Fibroblast of lung (primary cell): ENCODE data around the gene CXCL12. TPM values are rescaled to one million over a fixed set of nuclear protein-coding genes. Genes with fewer than 3 reads are reported as not detected.

ENCODE experiments used
- DNase-seq, 2 donors: peaks; one replicate each; pipeline versions ENCODE4 v3.0.0 to v3.0.0-alpha.2; 2010; ENCODE audit warnings: low read depth in 2 of 2
- H2AFZ ChIP-seq: 2 replicates; pipeline ENCODE4 v1.5.1; 2012; ENCODE audit warnings: low read length, control low read depth, inconsistent platforms
- H3K27ac ChIP-seq: 2 replicates; pipeline ENCODE4 v1.5.1; 2011; ENCODE audit warnings: low read length, control low read depth; ENCODE audit not compliant: insufficient read depth
- H3K27me3 ChIP-seq: 2 replicates; pipeline ENCODE4 v1.5.1; 2011; ENCODE audit warnings: mild to moderate bottlenecking, low read length; ENCODE audit not compliant: control insufficient read depth, insufficient read depth
- H3K36me3 ChIP-seq: 2 replicates; pipeline ENCODE4 v1.5.1; 2011; ENCODE audit warnings: low read length; ENCODE audit not compliant: control insufficient read depth, insufficient read depth
- H3K4me1 ChIP-seq: 2 replicates; pipeline ENCODE4 v1.5.1; 2011; ENCODE audit warnings: low read length; ENCODE audit not compliant: control insufficient read depth, insufficient read depth; ENCODE audit errors: extremely low read depth
- H3K4me2 ChIP-seq: 2 replicates; pipeline ENCODE4 v1.5.1; 2011; ENCODE audit warnings: low read length, control low read depth; ENCODE audit not compliant: insufficient read depth; ENCODE audit errors: extremely low read depth
- H3K4me3 ChIP-seq, 4 experiments: fragments of 200-600 bp in 1 of 4; sonication (generic) in 1 of 4; replicated peaks in 1 of 4; 2 replicates each; pipeline ENCODE4 v1.5.1; 2011 to 2016; ENCODE audit warnings: low read length in 4 of 4, low read depth in 3 of 4, mild to moderate bottlenecking in 3 of 4, control low read depth in 2 of 4, inconsistent platforms in 1 of 4, mixed read lengths in 1 of 4; ENCODE audit not compliant: insufficient read depth in 1 of 4; ENCODE audit errors: control extremely low read depth in 1 of 4
- H3K79me2 ChIP-seq: 2 replicates; pipeline ENCODE4 v1.5.1; 2012; ENCODE audit warnings: mild to moderate bottlenecking, low read length, inconsistent platforms; ENCODE audit not compliant: control insufficient read depth, insufficient read depth
- H3K9ac ChIP-seq: 2 replicates; pipeline ENCODE4 v1.5.1; 2011; ENCODE audit warnings: mild to moderate bottlenecking, low read length, control low read depth; ENCODE audit not compliant: insufficient read depth
- H3K9me3 ChIP-seq: 2 replicates; pipeline ENCODE4 v1.5.1; 2012; ENCODE audit warnings: low read depth, low read length; ENCODE audit not compliant: control insufficient read depth, insufficient read depth
- H4K20me1 ChIP-seq: 2 replicates; pipeline ENCODE4 v1.5.1; 2011; ENCODE audit warnings: low read length; ENCODE audit not compliant: control insufficient read depth, insufficient read depth; ENCODE audit errors: extremely low read depth
- EZH2 ChIP-seq: IDR thresholded peaks from 2 replicates; pipeline ENCODE4 v1.5.1; 2012; ENCODE audit warnings: low read length, control low read depth, mild to moderate bottlenecking; ENCODE audit errors: missing control alignments
- polyA minus RNA-seq: library from RNA; depleted of rRNA, polyadenylated mRNA; stranded (reverse); fragments of >200 nt; gene quantifications from 2 replicates; pipeline ENCODE4 v1.2.3, GENCODE V29; 2011; ENCODE audit warnings: low replicate concordance
- polyA plus RNA-seq, 2 donors: library from polyadenylated mRNA; depleted of rRNA in 1 of 2; stranded (reverse) in 1 of 2; unstranded in 1 of 2; fragments of >200 nt; gene quantifications; 2 replicates each; pipeline ENCODE4 v1.2.1, GENCODE V29; 2011 to 2012; ENCODE audit warnings: missing spikeins in 1 of 2
- total RNA-seq: library from RNA; depleted of rRNA; stranded (reverse); fragments of >200 nt; gene quantifications from 2 replicates; pipeline ENCODE4 v1.2.1, GENCODE V29; 2014
- TF ChIP-seq, protein P1 (sequence below), 2 donors: IDR thresholded peaks in 1 of 2; conservative IDR thresholded peaks in 1 of 2; 1 replicate in 1 of 2; 2 replicates in 1 of 2; pipeline ENCODE4 v1.5.1; 2011 to 2012; ENCODE audit warnings: low read length in 2 of 2, control low read depth in 1 of 2, inconsistent platforms in 1 of 2, low read depth in 1 of 2, mild to moderate bottlenecking in 1 of 2

CXCL12 gene
- total RNA-seq (526 and 611 TPM in 2 replicates), polyA plus RNA-seq (83.3 and 268 TPM in 2 replicates), polyA minus RNA-seq (53.2 and 256 TPM in 2 replicates)
- polyA plus RNA-seq (2012) = 74.1 and 248 TPM in 2 replicates

DNA sequence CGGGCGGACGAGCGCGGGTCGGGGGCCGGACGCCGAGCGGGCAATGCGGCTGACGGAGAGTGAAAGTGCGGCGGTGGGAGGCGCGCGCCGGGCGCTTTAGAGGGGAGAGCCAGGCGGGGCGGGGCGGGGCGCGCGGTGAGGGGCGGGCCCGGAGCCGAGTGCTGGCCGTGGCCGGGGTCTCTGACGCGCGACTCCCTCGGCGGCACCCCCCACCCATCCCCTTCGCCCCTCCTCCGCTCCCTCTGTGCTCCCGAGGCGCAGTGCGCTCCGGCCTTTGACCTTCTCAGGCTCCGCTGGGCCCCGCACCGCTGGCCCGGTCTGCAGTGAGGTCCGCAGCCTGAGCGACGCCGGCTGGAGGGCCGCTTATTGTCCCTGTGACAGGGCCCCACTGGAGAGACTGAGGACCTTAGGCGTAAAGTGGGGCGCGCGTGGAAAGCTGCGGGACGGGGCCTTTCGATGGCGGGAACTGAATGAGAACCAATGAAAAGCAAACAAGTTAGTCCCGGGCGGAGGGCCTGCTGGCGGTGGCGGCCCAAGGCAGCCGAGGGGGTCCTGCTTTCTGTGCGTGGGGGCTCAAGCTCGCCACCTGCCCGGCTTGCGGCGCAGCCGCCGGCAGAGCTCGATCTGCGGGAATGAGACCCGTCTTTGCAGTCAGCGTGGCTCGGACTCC lies at the start of gene CXCL12:
CXCL12 (minus strand) TSS at position 72 of the 670 bp plus-strand sequence. CDS start 92 bp downstream, outside the sequence.
- H4K20me1 ChIP-seq = no peaks in the 10 kb centered on the region
- peak within 1 kb of the TSS; percentile 49 to 92 (median 66) for H3K4me3 ChIP-seq
- TF ChIP-seq, protein P1, sequence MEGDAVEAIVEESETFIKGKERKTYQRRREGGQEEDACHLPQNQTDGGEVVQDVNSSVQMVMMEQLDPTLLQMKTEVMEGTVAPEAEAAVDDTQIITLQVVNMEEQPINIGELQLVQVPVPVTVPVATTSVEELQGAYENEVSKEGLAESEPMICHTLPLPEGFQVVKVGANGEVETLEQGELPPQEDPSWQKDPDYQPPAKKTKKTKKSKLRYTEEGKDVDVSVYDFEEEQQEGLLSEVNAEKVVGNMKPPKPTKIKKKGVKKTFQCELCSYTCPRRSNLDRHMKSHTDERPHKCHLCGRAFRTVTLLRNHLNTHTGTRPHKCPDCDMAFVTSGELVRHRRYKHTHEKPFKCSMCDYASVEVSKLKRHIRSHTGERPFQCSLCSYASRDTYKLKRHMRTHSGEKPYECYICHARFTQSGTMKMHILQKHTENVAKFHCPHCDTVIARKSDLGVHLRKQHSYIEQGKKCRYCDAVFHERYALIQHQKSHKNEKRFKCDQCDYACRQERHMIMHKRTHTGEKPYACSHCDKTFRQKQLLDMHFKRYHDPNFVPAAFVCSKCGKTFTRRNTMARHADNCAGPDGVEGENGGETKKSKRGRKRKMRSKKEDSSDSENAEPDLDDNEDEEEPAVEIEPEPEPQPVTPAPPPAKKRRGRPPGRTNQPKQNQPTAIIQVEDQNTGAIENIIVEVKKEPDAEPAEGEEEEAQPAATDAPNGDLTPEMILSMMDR (conservative IDR thresholded peaks at IDR 0.05 in 1 of 2, IDR thresholded peaks at IDR 0.05 in 1 of 2; ENCODE audit: low read depth in 1 of 2, low read length in 2 of 2) = no peak
- TF ChIP-seq EZH2 = no peak
- peak within 1 kb of the TSS; percentile 85 for H3K4me2 ChIP-seq
- no peaks in the 10 kb centered on the region for H3K9me3 ChIP-seq
- H3K9ac ChIP-seq = peak within 1 kb of the TSS; percentile 51
- no peak within 1 kb of the TSS for H3K27ac ChIP-seq
- H3K36me3 ChIP-seq = no peaks in the 10 kb centered on the region
- H3K4me1 ChIP-seq = peaks cover 2% of the 10 kb centered on the region
- H2AFZ ChIP-seq = peak within 1 kb of the TSS; percentile 21
- DNase-seq = peak in 1 of 2 donors; percentile 54
- H3K27me3 ChIP-seq = no peaks in the 10 kb centered on the region
- H3K79me2 ChIP-seq = peaks cover 26% of the 10 kb centered on the region

DNA sequence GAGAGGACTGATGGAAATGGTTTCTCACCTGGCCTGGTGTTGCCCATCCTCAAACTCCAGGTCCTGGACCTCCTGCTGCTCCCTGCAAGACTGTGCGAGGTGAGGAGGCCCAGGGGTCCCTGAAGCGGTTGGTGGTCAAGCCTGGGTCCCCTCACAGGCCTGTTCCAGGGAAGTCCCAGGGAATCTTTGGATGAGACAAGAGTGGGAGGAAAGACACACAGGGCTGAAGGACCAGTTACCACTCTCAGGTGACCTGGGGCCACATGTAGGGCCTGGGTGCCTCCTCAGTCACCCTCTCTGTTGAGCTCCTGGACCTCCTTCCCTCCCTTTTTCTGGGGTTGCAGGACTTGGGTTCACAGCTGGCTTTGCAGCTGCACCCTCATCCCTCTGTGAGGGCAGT lies 42.6 kb upstream of the CXCL12 start:
- no peaks in the 10 kb centered on the region for H3K9me3 ChIP-seq

DNA sequence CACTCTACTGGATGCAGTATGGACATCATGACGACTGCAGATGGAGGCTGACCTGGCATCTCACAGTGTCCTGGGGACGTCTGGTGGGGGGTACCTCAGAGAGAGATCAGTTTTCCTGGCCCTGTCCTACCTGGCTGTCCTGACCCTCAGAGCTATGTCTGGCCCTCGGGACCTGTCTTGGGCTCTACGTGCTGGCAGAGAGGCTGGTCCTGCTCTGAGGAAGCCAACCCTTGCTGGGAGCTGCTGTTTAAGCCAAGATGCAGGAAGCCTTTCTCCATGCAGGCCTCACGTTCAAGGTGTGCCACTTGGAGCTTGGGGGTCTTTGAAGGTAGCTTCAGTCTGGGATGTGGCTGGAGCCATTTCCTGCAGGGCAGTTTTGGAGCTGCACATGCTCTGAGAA lies 42.1 kb upstream of the CXCL12 start:
- H3K4me1 ChIP-seq = no peaks in the 10 kb centered on the region
- H2AFZ ChIP-seq = no peak overlapping the region
- TF ChIP-seq, protein P1 (conservative IDR thresholded peaks at IDR 0.05 in 1 of 2, IDR thresholded peaks at IDR 0.05 in 1 of 2; ENCODE audit: low read depth in 1 of 2, low read length in 2 of 2) = no peak
- no peak for TF ChIP-seq EZH2
- no peak overlapping the region for H3K4me2 ChIP-seq
- H4K20me1 ChIP-seq = no peaks in the 10 kb centered on the region
- H3K9ac ChIP-seq = no peak overlapping the region
- H3K36me3 ChIP-seq = no peaks in the 10 kb centered on the region
- no peak overlapping the region for H3K4me3 ChIP-seq
- H3K9me3 ChIP-seq = no peaks in the 10 kb centered on the region
- no peaks in the 10 kb centered on the region for H3K27me3 ChIP-seq
- H3K27ac ChIP-seq = no peak overlapping the region
- no peaks in the 10 kb centered on the region for H3K79me2 ChIP-seq
- DNase-seq = no peak

More for the DNA sequence above, 42.6 kb upstream of the CXCL12 start:
- Histone ChIP-seq H3K4me1 (no peaks in the 10 kb centered on the region), H3K27ac (no peak overlapping the region), H3K27me3 (no peaks in the 10 kb centered on the region), H3K4me2 (no peak overlapping the region), H3K36me3 (no peaks in the 10 kb centered on the region), H3K79me2 (no peaks in the 10 kb centered on the region), H3K4me3 (no peak overlapping the region), H4K20me1 (no peaks in the 10 kb centered on the region), H2AFZ (no peak overlapping the region), H3K9ac (no peak overlapping the region)
- TF ChIP-seq EZH2 = no peak
- TF ChIP-seq, protein P1 (conservative IDR thresholded peaks at IDR 0.05 in 1 of 2, IDR thresholded peaks at IDR 0.05 in 1 of 2; ENCODE audit: low read depth in 1 of 2, low read length in 2 of 2) = no peak
- DNase-seq = no peak
